Upper lobe of right lung (tissue), 1 donor: ENCODE measurements around the gene TMEM61. TPM values are rescaled to one million over a fixed set of nuclear protein-coding genes. Genes with fewer than 3 reads are reported as not detected.
"Not testable (repeated sequence)": the region's sequence is repeated elsewhere in the genome, so short reads cannot be mapped to it uniquely, and the experiment has no call there.

ENCODE experiments used
- ATAC-seq: fragments of 200-7000 bp; cut with Tn5 transposase; one replicate; pipeline ENCODE4 v1.9.1; 2020; ENCODE audit warnings: mild to moderate bottlenecking, moderate library complexity
- DNase-seq: peaks from one replicate; pipeline ENCODE4 v3.0.0-alpha.2; 2020
- H3K27ac ChIP-seq: fragments of 200-600 bp; one replicate; pipeline ENCODE4 v1.8.0; 2022
- H3K27me3 ChIP-seq: fragments of 200-600 bp; one replicate; pipeline ENCODE4 v1.8.0; 2022; ENCODE audit warnings: mild to moderate bottlenecking
- H3K36me3 ChIP-seq: fragments of 200-600 bp; one replicate; pipeline ENCODE4 v1.8.0; 2022
- H3K4me1 ChIP-seq: fragments of 200-600 bp; one replicate; pipeline ENCODE4 v1.8.0; 2022
- H3K4me3 ChIP-seq: fragments of 200-600 bp; one replicate; pipeline ENCODE4 v1.8.0; 2022; ENCODE audit warnings: mild to moderate bottlenecking
- H3K9me3 ChIP-seq: fragments of 200-600 bp; one replicate; pipeline ENCODE4 v1.8.0; 2022
- intact Hi-C: fragments of 100-400 bp; cut with DNase I; formaldehyde crosslinking; loops from one replicate; pipeline ENCODE4 v1.11.0; 2022
- long read RNA-seq: library from polyadenylated mRNA; unstranded; transcript quantifications from one replicate; pipeline ENCODE4 v2.0.0, GENCODE V29; 2021
- total RNA-seq: library from RNA; stranded (reverse); fragmentation: NEBNext Ultra II Directional; extraction: Animal tissue kit (Norgen Biotek cat#: 25700); gene quantifications from one replicate; pipeline ENCODE4 v1.2.1, GENCODE V29; 2021
- TF ChIP-seq, protein P1 (sequence below): fragments of 200-600 bp; IDR thresholded peaks from one replicate; pipeline ENCODE4 v1.8.0; 2022; ENCODE audit warnings: antibody characterized with exemption
- donor health status: DM: no; HTN: yes; CAD: no; lungs with severe emphysema.

TMEM61 gene
- total RNA-seq, result 2.3 TPM
- long read RNA-seq, partial matches to known transcripts, result 0 of 6 reads
- long read RNA-seq, other reads (novel, unspliced or antisense), result 3 of 6 reads

DNA sequence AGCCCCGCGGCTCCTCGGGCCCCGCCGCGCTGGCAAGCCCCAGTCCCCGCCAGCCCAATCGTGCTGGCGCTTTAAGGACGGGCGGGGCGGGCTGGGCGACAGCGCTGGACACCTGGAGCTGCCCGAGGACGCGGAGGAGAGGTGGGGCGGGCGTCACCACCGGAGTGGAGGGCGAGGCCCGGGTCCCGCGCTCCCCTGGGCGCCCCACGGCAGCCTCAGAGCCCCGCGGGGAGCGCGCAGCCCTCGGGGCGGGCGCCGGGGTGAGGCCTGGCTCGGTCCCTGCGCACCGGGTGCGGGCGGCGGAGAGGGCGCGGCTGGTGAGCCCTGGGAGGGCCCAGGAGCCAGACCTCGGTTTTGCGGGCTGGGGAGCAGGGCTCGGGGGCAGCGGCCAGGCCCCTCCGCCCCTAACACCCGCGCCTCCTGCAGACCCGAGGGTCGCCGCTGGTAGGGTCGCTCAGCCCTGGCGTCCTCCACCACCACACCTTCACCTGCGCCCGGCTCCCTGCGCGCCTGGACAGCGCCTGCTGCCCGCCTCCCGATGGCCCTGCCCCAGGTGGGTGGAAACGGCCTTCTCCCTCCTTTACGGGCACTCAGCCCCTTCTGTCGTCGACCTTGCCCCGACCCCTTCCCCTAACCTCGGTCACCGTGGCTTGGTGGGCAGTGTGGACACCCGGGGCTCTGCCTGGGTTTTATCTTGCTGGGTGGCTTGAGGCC lies at the start of gene TMEM61:
Gene TMEM61, plus strand, starts transcription at position 101 of the 714 bp plus-strand sequence. Its CDS starts 438 bp downstream, at position 539.
- peak; percentile 85 for ATAC-seq
- TF ChIP-seq, protein P1, sequence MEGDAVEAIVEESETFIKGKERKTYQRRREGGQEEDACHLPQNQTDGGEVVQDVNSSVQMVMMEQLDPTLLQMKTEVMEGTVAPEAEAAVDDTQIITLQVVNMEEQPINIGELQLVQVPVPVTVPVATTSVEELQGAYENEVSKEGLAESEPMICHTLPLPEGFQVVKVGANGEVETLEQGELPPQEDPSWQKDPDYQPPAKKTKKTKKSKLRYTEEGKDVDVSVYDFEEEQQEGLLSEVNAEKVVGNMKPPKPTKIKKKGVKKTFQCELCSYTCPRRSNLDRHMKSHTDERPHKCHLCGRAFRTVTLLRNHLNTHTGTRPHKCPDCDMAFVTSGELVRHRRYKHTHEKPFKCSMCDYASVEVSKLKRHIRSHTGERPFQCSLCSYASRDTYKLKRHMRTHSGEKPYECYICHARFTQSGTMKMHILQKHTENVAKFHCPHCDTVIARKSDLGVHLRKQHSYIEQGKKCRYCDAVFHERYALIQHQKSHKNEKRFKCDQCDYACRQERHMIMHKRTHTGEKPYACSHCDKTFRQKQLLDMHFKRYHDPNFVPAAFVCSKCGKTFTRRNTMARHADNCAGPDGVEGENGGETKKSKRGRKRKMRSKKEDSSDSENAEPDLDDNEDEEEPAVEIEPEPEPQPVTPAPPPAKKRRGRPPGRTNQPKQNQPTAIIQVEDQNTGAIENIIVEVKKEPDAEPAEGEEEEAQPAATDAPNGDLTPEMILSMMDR, result no peak

DNA sequence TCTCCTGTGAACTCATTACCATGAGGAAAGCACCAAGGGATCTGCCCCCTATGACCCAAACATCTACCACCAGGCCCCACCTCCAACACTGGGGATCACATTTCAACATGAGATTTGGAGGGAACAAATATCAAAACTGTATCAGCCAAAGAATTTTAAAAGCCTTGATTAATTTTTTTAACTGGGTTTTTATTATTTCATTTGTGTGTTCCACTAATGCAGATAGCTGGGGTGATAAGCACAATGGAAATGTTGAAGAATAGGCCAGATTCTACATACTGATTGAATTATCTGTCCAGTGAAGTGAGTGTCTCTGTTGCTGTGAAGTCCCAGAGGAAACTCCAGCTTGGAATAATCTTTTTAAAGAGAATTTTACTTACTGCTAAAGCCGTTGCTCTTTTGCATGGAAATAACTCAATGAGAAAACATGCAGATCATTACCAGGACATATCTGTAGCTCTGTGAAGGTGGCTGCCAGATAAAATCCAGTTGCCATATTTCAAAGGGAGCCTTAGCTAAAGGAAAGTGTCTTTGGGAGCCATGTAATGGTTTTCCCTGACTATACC lies 49.1 kb upstream of the TMEM61 start:
- intact Hi-C loops, result no loop called here
- no peak overlapping the region for H3K4me3 ChIP-seq
- H3K27me3 ChIP-seq, result no peaks in the 10 kb centered on the region
- no peaks in the 10 kb centered on the region for H3K36me3 ChIP-seq
- peaks cover 6% of the 10 kb centered on the region for H3K4me1 ChIP-seq
- H3K27ac ChIP-seq, result no peak overlapping the region
- no peaks in the 10 kb centered on the region for H3K9me3 ChIP-seq
- no peak for DNase-seq
- TF ChIP-seq, protein P1, result no peak
- no peak for ATAC-seq

More for the DNA sequence above, at the start of gene TMEM61:
- no peak within 1 kb of the TSS for H3K27ac ChIP-seq
- no peaks in the 10 kb centered on the region for H3K36me3 ChIP-seq
- H3K9me3 ChIP-seq, result no peaks in the 10 kb centered on the region
- intact Hi-C loops, result no loop called here
- DNase-seq, result peak; percentile 74
- H3K4me1 ChIP-seq, result no peaks in the 10 kb centered on the region
- H3K4me3 ChIP-seq, result peak within 1 kb of the TSS; percentile 50
- no peaks in the 10 kb centered on the region for H3K27me3 ChIP-seq

DNA sequence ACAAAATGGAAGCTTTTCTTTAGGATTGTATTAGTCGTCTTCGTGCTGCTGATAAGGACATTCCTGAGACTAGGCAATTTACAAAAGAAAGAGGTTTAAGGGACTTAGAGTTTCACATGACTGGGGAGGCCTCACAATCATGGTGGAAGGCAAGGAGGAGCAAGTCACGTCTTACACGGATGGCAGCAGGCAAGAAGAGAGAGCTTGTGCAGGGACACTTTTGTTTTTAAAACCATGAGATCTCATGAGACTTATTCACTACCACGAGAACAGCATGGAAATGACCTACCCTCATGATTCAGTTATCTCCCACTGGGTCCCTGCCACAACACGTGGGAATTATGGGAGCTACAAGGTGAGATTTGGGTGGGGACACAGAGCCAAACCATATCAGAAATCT lies 46.3 kb upstream of the TMEM61 start:
- H3K27me3 ChIP-seq, result not testable (repeated sequence)

DNA sequence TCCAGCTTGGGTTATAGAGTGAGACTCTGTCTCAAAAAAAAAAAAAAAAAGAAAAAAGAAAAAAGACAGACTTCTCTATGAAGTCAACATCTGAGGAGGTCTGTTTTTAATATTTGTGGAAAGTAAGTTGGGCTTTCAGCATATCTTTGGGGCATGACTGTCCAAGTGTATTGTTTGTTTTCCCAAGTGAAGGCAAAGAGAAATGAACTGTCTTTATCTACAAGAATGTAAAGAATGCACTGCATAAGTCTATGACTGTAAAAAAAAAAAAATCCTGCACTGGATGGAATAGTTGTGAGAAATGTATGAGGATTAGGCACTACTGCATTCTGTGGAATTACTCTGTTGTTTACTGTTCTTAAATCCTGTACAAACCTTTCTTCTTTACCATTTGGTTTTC lies 45.6 kb upstream of the TMEM61 start:
- Histone ChIP-seq H3K9me3 (no peaks in the 10 kb centered on the region), H3K4me1 (no peaks in the 10 kb centered on the region), H3K27ac (no peak overlapping the region), H3K36me3 (no peaks in the 10 kb centered on the region), H3K4me3 (no peak overlapping the region), H3K27me3 (no peaks in the 10 kb centered on the region)
- TF ChIP-seq, protein P1, result no peak
- intact Hi-C loops, result no loop called here
- ATAC-seq, result peak; percentile 28
- no peak for DNase-seq

More for the DNA sequence above, 46.3 kb upstream of the TMEM61 start:
- H3K4me1 ChIP-seq, H3K36me3 ChIP-seq, DNase-seq, H3K9me3 ChIP-seq, H3K27ac ChIP-seq, intact Hi-C loops, H3K4me3 ChIP-seq, ATAC-seq: not testable (repeated sequence)

DNA sequence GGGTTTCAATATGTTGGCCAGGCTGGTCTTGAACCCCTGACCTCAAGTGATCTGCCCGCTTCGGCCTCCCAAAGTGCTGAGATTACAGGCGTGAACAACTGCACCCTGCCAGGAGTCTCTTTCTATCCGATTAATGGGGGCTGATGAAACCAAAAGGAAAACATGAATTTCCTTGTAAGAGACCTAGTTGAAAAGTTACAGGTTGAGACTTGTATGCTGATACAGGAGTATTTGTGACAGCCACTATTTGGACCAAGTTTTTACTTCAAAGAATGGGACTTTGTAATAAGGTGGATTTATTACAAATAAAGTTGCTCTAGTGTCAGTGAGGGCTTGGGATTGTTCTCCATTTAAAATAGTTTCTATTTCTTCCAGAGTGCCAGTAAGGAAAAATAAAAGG lies 43.6 kb upstream of the TMEM61 start:
- intact Hi-C loops, result no loop called here

DNA sequence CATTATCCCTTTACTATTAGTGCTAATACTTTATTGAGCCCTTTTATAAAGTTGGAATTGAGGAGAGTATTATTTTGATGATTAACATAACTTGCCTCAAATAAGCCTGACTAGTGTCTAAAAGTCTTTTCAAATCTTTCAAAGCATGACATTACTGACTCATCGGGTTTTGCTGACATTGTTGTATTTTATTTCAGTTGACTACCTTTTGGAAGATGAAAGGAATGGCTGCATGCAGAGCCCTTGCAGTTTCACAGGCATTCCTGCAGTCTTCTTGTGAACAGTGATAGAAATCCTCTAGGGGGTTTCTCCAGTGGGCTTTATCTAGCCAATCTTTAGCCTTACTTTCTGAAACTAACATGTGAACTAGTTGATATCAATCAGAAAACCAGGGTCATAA lies 43.0 kb upstream of the TMEM61 start:
- intact Hi-C loops, result no loop called here
- TF ChIP-seq, protein P1, result no peak
- Histone ChIP-seq H3K4me3 (no peak overlapping the region), H3K4me1 (no peaks in the 10 kb centered on the region), H3K36me3 (no peaks in the 10 kb centered on the region), H3K9me3 (no peaks in the 10 kb centered on the region), H3K27ac (no peak overlapping the region), H3K27me3 (no peaks in the 10 kb centered on the region)
- no peak for DNase-seq
- no peak for ATAC-seq

More for the DNA sequence above, 43.6 kb upstream of the TMEM61 start:
- no peaks in the 10 kb centered on the region for H3K27me3 ChIP-seq
- H3K36me3 ChIP-seq, result no peaks in the 10 kb centered on the region
- H3K9me3 ChIP-seq, result no peaks in the 10 kb centered on the region
- TF ChIP-seq, protein P1, result no peak
- no peak overlapping the region for H3K27ac ChIP-seq
- no peaks in the 10 kb centered on the region for H3K4me1 ChIP-seq
- DNase-seq (no peak), ATAC-seq (no peak)
- H3K4me3 ChIP-seq, result no peak overlapping the region

DNA sequence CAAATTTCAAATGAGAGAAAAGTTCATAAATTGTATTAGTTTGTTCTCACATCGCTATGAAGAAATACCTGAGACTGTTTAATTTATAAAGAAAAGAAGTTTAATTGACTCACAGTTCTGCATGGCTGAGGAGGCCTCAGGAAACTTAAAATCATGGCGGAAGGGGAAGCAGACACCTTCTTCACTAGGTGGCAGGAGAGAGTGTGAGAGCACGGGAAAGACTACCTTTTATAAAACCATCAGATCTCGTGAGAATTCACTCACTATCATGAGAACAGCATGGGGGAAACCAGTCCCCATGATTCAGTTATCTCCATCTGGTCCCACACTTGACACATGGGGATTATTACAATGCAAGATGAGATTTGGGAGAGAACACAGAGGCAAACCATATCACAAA lies 41.5 kb upstream of the TMEM61 start:
- H3K9me3 ChIP-seq, DNase-seq, H3K4me3 ChIP-seq, H3K27ac ChIP-seq, H3K4me1 ChIP-seq, H3K36me3 ChIP-seq, ATAC-seq, intact Hi-C loops, H3K27me3 ChIP-seq: not testable (repeated sequence)
